GM18511 (cell line): ENCODE data around the gene CIC.

Experiments
- ATAC-seq: cut with Tn5 transposase; IDR thresholded peaks from one replicate; pipeline ENCODE4 v1.9.1; 2021; ENCODE audit warnings: mild to moderate bottlenecking, moderate library complexity; ENCODE audit not compliant: unreplicated experiment

The CIC gene

GRCh38 chr19:42268704-42269477, at the start of gene CIC:
Gene CIC, plus strand, starts transcription at chr19:42269252. Its CDS starts 2,532 bp downstream, at chr19:42271784.
- ATAC-seq, result peak; percentile 85

GRCh38 chr19:42219812-42220750, 49.0 kb upstream of the CIC start, which contains the start of gene ZNF526:
Gene ZNF526, plus strand, starts transcription at chr19:42220312. Its CDS starts 4,092 bp downstream, at chr19:42224404.
- peak; percentile 79 for ATAC-seq

GRCh38 chr19:42220751-42221097, 48.3 kb upstream of the CIC start:
- no peak for ATAC-seq

GRCh38 chr19:42224940-42225717, 43.9 kb upstream of the CIC start:
- ATAC-seq, result no peak

GRCh38 chr19:42225718-42226292, 43.2 kb upstream of the CIC start:
- no peak for ATAC-seq

- no peak for ATAC-seq
These were observed 42.2 kb upstream of the CIC start for GRCh38 chr19:42226886-42227285.

GRCh38 chr19:42228641-42229040, 40.4 kb upstream of the CIC start:
- ATAC-seq, result no peak

GRCh38 chr19:42229301-42229854, 39.7 kb upstream of the CIC start:
- no peak for ATAC-seq

GRCh38 chr19:42229855-42230351, 39.1 kb upstream of the CIC start:
- no peak for ATAC-seq

GRCh38 chr19:42230571-42230970, 38.5 kb upstream of the CIC start:
- ATAC-seq, result no peak

GRCh38 chr19:42232435-42232834, 36.6 kb upstream of the CIC start:
- no peak for ATAC-seq

- ATAC-seq, result no peak
These were observed 35.9 kb upstream of the CIC start for GRCh38 chr19:42233106-42233505.

GRCh38 chr19:42233678-42234292, 35.3 kb upstream of the CIC start:
- ATAC-seq, result no peak

- no peak for ATAC-seq
These were observed 34.7 kb upstream of the CIC start for GRCh38 chr19:42234364-42234763.

- no peak for ATAC-seq
These were observed 33.9 kb upstream of the CIC start for GRCh38 chr19:42235181-42235580.

GRCh38 chr19:42239544-42240220, 29.4 kb upstream of the CIC start:
- no peak for ATAC-seq

GRCh38 chr19:42241279-42241678, 27.8 kb upstream of the CIC start:
- ATAC-seq, result no peak

GRCh38 chr19:42242069-42242511, 27.0 kb upstream of the CIC start:
- no peak for ATAC-seq
